NCI-H510A treated with DMSO at 0.1 percent for 48 hours (cell line): ENCODE measurements around the gene POR.
"Not testable (repeated sequence)": the region's sequence is repeated elsewhere in the genome, so short reads cannot be mapped to it uniquely, and the experiment has no call there.

Experiments
- DNase-seq: peaks from one replicate; lab custom pipeline; 2025; lab: John Stamatoyannopoulos, UW

Gene POR

DNA sequence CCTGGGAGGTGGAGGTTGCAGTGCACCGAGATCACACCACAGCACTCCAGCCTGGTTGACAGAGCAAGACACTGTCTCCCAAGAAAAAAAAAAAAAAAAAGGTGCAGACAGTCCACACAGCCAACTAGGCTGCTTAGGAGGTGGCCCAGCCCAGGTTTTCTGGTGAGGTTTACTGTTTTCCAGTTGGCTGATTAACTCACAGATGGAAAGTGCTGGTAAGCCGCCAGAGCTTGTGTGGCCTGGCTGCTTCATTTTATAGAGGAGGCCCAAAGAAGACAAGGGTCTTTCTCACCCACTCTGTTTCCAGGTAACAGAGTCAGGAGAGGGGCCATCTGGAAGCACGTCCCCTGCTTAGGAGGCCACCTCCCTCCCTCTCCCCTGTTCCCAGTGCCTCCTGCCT, 29.9 kb upstream of the POR start:
- no peak for DNase-seq

DNA sequence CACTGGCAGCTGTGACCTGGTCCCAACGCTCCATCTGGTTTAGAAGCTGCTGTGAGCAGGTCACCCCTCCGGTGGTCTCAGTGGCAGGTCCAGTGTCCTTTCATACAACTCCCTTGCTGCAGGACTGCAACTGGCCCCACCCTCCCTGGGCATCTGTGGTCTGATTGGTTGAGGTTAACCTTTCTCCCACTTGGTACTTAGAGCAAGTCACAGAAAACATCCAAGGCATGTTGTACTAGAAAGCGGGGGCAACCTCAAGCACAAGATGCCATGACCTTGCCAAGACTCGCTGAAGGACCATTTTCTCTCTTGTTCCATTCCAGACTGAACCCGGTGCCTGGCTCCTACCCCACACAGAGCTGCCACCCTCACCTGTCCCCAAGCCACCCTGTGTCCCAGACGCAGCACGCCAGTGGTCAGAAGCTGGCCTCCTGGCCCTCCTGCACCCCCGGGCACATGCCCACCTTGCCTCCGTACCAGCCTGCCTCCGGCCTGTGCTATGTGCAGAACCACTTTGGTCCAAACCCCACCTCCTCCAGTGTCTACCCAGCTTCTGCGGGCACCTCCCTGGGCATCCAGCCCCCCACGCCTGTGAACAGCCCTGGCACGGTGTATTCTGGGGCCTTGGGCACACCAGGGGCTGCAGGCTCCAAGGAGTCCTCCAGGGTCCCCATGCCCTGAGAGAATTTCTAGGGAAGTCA, 27.1 kb upstream of the POR start:
- no peak for DNase-seq

DNA sequence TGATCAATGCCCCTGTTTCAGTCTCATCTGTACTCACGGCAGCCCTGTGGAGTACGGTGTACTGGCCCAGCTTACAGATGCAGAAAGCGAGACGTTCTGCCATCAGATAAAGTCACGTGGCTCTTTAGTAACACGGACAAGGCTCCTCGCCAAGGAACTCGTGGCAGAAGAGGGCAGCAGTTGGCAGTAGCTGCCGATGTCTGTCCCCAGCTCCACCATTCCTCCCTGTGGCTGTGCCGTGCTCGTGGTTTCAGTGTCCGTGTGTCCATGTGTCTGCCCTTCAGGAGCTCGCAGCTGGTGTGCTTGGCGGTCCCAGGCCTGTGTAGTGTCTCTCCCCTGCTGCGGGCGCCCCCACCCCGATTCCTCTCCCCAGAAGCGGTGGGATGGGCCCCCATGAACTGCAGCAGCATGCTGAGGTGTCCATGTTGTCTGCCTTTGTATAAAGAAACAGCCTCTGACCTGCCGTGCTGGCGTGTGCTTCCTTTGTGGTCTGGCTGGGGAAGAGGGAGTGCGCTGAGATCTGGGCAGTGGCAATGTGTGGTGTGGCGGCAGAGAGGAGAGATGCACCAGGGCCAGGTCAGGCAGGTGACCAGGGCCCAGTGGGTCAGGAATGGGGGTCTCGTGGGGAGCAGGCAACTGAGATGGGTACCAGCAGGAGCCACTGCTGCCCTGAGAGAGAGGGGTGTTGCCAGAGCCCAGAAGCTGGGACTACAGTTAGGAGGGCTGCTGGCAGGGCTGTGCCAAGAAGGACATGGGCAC, 26.3 kb upstream of the POR start:
- DNase-seq = no peak

DNA sequence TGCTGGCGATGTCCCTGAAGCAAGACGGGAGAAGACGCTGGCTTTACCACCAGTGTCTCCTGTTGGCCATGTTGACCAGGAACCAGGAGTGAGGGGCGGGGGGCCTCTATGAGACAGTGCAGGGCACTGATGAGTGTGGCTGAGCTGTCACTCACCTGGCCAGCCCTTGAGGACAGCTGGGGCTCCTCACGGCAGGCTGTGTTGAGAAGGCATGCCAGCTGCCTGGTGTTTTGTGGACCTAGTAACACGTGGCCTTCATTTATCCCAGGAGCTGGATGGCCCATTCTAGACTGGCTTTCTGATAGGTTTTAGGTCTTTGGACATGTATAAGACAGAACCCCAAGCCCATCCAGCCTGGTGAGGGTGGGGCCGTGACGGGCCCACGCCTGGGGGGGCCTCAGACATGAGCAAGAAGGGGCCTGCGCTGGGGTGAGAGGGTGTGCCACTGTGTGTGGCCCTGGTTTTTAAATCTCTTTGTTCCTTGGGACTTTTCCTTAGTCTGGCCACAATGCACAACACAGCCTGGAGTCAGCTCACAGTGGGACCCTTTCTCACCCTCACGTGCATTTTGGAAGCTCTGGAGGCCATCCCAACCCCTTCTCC, 25.6 kb upstream of the POR start:
- peak; percentile 2 for DNase-seq

DNA sequence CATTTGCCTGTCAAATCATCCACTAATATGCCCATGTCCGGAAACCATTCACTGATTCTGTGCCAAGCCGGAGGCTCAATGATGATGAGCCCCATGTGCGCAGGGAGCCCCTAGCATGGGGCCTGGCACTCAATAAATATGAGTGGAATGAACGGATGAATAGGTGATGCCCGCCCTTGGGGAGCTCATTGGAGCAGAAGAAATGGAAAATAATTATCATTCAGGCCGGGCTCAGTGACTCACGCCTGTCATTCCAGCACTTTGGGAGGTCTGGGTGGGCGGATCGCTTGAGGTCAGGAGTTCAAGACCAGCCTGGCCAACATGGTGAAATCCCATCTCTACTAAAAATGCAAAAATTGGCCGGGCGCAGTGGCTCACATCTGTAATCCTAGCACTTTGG, 25.1 kb upstream of the POR start:
- DNase-seq = no peak

DNA sequence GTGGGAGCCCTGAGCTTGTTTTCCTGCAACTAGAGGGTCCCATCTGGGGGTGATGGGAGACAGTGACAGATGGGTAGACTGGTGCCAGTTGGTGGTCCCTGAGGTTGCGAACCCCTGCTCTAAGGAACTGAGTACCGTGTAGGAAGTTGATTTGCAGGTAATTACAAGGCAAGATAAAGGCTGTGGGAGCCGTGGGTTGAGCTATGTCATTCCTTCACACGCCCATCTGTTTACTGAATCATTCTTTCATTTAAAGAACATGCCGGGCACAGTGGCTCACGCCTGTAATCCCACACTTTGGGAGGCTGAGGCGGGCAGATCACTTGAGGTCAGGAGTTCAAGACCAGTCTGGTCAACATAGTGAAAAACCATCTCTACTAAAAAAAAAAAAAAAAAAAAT, 23.7 kb upstream of the POR start:
- DNase-seq = not testable (repeated sequence)

DNA sequence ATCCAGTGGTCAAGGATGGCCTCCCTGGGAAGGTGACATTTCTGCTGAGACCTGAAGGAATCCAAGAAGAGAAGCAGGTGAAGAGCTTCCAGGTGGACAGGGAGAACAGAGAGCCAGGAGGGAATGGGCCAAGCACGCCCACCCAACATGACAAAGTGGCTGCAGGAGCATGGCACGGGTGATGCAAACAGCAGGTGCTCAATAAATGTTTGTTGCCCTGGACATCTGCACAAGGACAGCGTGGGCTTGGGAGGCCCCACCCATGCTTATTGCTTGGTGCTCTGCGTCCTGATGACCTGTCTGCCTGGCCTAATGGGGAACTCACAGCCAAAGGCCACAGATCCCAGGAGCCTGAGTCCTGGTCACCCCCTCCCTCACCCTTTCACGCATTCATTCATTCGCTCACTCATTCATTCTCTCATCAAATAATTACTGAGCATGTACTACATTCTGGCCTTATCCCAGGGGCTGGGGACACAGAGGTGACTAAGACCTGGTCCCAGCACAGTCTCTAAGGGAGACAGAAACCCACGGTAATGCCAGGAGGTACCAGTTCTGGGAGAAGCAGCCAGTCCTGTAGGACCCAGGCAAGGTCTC, 23.0 kb upstream of the POR start:
- DNase-seq = no peak

DNA sequence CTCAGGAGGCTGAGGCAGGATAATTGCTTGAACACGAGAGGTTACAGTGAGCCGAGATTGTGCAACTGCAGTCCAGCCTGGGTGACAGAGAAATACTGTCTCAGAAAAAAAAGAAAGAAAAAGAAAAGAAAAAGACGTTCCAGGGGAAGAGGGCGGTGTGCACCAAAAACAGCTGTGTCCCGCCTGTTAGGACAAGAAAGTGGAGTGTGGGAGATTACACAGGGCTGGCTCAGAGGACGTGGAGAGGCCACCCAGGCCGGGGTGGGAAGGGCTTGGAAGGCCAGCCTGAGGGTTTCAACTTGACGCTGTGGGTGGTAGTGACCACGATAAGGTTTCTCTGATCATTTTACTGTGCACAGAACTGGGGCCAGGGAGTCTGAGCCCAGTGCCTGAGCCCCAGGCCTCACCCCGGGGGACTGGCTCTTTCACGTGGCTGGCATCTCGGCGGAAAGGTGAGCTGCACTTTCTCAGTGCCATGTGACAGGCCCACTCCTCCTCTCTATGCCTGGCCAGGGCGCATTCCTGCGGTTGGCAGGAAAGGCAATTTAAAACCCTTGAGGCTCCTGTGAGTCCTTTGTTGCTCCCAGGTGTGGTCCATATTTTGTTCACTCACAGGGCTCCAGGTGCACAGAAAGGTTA, 22.2 kb upstream of the POR start:
- peak; percentile 75 for DNase-seq

DNA sequence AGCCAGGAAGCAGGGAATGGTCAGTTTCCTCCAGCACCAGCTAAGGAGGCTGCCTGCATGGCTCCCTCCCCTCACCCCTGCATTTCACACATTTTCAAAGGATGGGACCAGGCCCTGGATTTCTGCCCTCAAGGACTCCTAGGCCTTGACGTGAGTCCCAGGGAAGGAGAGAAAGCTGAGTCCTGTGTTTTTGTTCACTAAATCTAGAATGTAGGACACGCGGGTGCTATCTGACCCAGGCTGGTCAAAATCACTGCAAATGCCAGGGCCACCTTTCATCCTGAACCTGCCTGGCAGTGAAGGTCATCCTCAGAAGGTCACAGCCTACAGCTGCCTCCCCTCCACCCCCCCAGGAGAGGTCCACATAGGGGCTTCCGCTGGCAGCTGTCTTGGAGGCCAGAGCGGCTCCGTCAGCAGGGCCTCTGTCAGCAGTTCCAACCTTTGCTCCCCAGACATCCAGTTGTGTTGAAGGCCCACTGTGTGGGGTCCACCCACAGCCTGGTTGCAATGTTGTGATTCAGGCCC, 18.1 kb upstream of the POR start:
- no peak for DNase-seq

DNA sequence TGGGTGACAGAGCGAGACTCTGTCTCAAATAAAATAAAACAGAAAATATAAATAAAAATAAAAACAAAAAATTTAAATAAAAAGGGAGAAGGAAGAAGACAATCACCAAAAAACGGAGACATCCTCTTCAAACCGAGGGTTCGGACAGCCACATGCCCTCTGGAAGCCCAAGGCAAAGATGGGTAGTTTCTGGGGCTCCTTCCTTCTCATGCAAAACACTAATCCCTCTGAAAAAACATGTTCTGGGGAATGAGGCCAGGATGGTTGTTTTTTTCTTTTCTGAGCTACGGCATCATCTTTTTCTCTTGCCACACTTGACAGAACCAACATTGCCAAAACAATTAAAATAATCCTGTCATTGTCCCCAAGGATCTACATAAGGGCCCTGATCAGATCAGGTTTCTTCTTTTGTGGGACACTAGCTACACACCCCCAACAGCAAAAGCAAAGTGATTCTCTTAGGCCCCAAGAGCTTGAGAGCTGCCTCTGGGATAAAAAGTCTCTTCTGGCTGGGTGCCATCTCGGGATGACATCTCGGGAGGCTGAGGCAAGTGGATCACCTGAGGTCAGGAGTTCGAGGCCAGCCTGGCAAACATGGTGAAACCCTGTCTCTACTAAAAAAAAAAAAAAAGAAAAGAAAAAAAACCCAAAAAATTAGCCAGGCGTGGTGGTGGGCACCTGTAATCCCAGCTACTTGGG, 14.2 kb upstream of the POR start:
- no peak for DNase-seq

DNA sequence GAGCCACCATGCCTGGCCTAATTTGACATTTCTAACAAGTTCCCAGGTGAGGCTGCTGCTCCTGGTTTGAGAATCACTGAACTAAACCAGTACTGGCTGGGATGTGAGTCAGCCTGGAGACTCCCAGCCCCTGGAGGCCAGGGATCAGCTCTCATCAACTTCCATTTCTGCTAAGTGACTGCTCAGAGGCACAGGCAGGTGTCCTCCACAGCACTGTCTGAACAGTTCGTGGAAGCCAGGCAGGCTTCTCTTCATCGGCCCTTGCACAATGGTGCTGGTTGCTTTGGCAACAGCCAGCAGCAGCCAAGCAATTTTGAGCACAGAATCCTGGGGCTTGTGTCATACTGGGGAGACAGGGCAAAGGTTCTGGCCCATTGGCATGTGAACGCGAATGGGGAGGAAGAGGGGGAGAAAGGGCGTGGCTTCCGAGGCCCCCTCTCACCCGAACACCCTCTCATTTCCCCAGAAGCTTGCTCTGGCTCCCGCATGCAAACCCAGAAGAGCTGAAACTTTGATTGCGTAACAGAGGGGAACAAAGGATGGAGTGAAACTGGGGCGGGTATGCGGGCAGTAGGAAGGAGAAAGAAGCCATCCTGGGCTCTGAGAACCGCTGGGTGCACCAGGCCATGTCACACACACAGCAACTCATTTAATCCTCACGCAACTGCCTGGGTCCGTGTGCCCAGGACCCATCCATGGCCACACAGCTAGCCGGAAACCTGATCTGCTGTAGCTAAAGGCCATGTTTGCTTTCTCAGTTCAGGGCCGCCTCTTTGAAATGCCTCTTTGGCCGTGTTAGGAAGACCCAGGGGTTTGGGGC, 9.0 kb upstream of the POR start:
- DNase-seq = peak; percentile 83

DNA sequence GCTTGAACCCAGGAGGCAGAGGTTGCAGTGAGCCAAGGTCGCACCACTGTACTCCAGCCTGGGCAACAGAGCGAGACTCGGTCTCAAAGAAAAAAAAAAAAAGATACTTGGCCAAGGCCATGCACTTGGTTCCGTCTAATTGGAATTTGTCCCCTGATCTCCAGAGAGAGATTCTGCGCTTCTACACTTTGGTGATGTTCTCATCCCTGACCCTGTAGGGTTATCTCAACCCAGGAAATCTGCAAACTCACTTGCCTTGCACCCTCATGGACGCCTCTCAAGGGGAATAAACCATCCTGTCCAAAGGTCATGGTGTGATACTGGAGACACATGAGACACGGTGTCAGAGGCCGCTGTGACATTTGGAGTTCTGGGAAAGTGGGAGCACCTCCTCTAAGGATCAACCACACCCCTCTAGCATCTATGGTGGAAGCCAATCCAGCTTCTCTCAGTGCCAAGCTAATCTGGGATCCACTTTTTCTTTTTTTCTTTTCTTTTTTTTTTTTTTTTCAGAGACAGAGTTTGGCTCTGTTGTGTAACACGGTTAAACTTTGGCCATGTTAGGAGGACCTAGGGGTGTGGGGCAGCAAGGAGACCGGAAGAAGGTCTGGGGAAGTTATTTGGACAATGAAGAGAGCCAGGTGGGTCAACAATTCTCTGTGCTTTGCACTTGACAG, 7.8 kb upstream of the POR start:
- DNase-seq = no peak

DNA sequence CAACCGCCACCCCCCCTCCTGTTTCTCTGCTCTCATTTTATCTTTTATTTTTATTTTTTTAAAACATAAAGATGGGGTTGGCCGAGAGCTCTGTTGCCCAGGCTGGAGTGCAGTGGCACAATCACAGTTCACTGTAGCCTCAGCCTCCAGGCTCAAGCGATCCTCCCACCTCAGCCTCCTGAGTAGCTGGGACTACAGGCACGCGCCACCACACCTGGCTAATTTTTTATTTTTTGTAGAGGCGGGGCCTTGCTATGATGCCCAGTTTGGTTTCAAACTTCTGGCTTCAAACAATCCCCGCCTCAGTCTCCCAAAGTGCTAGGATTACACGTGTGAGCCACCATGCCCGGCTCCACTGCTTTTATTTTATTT, 7.3 kb upstream of the POR start:
- not testable (repeated sequence) for DNase-seq

DNA sequence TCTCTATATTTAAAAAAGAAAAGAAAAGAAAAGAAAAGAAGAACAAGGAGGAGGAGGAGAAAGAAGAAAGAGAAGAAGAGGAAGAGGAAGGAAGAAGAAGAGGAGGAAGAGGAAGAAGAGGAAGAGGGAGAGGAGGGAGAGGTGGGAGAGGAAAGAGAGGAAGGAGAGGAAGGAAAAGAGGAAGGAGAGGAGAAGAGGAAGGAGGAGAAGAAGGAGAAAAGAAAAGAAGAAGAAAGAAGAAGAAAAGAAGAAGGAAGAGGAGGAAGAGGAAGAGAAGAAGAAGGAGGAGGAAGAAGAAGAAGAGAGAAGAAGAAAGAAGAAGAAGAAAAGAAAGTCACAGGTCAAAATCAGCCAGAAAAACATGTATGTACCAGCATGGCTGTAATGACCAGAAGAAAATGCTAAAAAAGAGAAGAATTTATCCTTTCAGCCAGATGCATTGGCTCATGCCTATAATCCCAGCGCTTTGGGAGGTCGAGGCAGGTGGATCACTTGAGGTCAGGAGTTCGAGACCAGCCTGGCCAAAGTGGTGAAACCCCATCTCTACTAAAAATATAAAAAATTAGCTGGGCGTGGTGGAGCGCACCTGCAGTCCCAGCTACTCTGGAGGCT, 5.3 kb upstream of the POR start:
- no peak for DNase-seq

DNA sequence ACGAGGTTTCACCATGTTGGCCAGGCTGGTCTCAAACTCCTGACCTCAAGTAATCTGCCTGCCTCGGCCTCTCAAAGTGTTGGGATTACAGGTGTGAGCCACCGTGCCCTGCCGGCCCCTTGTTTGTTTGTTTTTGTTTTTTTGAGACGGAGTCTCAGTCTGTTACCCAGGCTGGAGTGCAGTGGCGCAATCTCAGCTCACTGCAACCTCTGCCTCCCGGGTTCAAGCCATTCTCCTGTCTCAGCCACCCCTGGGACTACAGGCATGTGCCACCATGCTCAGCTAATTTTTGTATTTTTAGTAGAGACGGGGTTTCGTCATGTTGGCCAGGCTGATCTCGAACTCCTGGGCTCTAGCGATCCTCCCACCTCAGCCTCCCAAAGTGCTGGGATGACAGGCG, 3.8 kb upstream of the POR start:
- not testable (repeated sequence) for DNase-seq

DNA sequence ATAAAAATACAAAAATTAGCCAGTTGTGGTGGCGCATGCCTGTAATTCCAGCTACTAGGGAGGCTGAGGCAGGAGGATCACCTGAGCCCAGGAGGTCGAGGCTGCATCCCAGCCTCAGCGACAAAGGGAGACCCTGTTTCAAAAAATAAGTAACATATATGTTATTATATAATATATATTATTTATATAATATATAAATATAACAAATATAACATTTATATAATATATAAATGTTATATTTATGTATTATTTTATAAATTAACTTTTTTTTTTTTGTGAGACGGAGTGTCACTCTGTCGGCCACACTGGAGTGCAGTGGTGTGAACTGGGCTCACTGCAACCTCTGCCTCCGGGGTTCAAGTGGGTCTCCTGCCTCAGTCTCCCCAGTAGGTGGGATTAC, 1.5 kb upstream of the POR start:
- no peak for DNase-seq

DNA sequence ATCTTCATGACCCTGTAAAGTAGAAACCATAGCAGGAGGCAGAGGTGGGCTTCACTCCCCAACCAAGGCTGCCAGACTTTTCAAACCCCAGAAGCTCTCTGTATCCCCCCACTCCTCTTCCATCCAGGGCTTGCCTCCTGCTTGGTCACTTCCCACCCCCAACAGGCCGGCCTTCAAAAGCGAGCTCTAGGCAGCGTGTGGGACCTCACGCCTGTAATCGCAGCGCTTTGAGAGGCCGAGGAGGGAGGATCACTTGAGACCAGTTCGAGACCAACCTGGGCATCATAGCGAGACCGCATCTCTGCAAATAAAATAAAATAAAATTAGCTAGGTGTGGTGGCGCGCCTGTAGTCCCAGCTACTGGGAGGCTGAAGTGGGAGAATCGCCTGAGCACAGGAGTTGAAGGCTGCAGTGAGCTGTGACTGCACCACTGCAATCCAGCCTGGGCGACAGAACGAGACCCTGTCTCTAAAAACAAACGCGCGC, 743 bp upstream of the POR start:
- peak; percentile 55 for DNase-seq

DNA sequence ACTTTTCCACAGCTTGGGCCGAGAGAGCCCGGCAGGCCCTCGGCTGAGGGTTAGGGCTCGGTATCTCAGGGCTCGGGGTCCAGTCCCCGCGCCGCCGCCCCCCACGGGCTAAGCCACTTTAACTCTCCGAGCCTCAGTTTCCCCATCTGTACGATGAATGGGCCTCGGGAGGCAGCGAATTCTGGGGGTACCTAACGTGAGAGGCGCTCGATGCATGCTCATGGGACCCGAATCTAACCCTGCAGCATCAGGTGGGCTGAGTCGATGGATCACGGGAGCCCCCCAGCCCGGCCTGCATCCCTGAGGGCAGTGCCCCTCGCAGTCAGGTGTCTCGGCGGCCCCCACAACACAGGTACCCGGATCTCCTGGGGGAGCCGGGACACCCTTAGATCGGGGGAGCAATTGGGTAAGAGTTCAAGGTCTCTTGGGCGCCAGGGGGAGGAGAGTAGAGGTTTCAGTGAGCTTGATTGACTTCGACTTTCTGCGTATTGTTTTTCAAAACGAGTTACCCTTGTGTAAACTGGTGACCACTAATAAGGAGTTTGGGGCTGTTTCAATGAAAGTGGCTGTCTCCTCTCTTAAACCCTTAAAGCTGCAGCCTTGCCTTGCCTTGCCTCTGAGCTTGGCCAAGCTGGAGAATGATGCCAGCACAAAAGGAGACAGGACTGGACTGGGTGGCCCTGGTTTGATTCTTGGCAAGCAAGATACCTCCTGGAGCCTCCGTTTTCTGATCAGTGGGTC, 631 bp downstream of the POR start:
- peak; percentile 7 for DNase-seq

DNA sequence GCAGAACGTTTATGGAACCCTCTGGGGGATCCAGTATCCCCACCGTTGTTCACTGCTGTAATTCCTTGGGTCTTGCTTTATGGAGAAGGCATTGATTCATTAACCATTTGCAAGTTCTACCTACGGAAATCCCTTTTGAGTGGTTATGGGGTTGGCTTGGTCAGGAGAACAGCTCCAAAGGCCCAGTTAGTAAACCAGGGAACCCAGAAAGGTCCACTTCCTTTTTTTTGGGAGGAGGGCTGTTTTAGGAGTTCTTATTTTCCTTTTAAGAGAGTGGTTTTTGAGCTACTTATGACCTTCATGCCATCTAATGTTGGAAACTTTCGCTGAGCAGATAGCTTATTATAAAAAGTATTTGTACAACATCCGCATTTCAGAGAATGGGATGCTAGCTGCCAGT, 1.3 kb downstream of the POR start:
- no peak for DNase-seq
